ENCODE measurements around the gene ACIN1. TPM values are rescaled to one million over a fixed set of nuclear protein-coding genes. Genes with fewer than 3 reads are reported as not detected.

Gene ACIN1
- total RNA-seq, 4 donors from 2014 or later, result 89.6 to 124 (median 109) TPM

DNA sequence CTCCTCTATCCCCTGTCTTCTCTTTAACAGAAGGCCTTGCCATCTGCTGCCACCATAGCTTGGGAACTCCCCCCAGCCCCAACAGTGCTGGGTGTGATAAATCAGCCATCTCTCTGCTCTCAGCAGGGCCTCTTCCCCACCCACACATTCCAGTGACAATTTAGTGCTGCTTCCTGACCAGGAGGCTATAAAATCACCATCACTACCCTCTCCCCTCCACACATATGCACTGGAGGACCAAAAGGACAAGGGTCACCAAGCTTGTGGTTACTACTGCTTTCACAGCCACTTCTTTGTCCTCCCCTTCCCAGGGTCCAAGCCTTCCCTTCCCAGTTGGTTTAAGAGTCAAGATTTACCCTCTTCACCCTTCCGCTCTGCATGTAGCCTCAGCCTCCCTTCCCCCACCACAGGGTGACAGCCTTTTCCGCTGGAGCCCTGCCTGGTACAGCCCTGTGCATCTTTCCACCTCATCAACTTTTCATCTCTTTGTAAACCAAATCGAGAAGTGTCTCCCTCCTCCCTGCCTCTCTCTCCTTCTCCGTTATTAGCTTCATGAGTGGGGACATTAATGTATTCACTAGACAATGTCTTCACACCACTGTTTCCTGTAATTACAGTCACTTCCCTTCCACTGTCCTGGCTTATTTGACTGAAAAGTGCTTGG, 69.7 kb downstream of the ACIN1 start:
- TF ChIP-seq, protein P1, sequence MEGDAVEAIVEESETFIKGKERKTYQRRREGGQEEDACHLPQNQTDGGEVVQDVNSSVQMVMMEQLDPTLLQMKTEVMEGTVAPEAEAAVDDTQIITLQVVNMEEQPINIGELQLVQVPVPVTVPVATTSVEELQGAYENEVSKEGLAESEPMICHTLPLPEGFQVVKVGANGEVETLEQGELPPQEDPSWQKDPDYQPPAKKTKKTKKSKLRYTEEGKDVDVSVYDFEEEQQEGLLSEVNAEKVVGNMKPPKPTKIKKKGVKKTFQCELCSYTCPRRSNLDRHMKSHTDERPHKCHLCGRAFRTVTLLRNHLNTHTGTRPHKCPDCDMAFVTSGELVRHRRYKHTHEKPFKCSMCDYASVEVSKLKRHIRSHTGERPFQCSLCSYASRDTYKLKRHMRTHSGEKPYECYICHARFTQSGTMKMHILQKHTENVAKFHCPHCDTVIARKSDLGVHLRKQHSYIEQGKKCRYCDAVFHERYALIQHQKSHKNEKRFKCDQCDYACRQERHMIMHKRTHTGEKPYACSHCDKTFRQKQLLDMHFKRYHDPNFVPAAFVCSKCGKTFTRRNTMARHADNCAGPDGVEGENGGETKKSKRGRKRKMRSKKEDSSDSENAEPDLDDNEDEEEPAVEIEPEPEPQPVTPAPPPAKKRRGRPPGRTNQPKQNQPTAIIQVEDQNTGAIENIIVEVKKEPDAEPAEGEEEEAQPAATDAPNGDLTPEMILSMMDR (IDR thresholded peaks at IDR 0.05; ENCODE audit: low read depth), result no peak

DNA sequence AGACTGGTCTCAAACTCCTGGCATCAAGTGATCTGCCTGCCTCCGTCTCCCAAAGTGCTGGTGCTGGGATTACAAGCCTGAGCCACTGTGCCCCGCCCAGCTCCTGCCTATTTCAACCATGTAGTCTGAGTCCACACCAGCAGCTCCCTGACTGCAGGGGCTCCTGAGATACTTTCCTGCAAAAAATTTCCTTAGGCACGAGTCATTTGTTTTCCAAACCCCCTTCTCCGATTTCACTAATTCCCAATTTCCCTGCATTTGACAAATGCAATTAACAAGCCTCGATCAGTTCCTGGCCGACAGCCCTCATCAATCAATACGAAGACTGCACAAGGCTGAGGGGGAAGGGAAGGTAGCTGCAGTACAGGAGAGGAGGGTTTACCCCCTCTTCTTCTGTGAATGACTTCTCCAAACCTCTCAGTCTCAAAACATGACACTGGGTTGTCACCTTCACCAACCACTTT, 70.3 kb downstream of the ACIN1 start:
- TF ChIP-seq, protein P1 (IDR thresholded peaks at IDR 0.05; ENCODE audit: low read depth), result no peak

DNA sequence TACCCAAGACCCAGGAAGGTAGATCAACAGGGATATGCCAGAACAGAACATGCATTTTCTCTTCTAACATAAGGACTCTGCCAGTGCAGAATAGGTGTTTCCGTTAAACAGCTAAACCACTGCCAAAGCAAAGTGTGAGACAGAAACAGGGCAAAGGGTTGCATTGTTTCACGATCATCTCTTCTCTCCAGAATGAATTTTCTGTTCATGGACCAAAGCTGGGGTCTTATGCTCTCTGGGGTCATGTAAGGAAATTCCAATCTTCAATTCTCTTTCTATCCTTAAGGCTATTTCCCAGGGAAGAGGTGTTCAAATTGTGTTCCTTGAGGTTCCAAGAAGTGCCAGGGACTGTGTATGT, 71.2 kb downstream of the ACIN1 start:
- TF ChIP-seq, protein P1 (IDR thresholded peaks at IDR 0.05; ENCODE audit: low read depth), result no peak

DNA sequence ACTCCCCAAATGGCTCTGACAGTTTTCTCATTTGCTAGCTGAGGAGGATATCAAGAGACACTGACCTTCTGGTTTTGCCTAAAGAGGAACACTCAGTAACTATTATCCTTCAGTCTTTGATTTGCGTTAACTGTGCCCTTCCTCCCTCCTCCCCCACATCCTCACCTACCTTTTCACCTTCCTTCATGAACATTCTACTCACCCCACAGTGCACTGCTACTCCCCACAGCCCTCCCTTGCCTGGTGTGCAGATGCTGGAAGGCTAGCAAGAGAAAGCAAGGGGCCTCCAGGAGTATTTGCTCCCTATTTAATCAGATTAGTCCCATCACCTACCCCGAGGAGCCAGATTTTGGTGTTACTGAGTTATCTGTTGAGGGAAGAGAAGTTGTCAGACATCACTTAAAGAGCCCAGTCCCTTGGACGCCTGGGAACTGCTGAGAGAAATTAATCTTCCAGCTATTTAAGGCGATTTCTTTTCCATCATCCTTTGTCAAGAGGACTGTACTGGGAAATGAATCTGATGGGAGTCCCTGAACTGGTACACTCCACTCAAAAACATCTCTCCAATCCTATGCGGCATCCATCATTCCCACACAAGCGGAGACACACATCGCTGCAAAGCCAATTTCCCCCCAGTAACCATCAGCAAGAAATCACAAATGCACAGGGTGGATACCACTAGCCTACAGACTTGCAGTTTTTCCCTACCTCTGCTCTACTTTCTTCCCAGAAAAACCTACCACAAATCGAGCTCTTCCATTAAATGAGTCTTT, 71.7 kb downstream of the ACIN1 start:
- TF ChIP-seq, protein P1 (IDR thresholded peaks at IDR 0.05; ENCODE audit: low read depth), result no peak

DNA sequence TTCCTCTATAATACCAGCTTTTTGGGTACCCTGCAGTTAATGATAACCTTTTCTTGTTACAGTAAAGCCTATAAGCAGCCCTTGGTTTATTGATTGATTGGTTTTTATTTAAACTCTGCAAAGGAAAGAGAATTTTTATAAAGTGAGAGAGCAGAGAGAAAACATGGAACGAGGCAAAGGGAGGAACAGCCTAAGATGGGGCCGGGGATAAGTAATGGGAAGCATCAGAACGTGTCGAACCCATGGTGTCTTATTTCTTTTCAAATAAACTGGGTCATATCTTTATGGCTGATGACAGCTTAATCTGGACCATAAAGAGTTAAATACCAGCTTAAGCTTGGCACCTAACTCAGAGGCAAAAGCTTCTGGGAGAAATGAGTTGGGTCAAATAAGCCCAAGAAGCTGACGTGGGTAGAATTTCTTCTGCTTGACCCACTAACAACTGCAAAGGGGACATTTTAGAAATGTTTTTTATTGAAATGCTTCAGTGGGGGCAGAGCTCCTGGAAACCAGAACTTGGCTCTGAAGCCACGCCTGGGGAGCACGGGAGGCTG, 73.0 kb downstream of the ACIN1 start:
- TF ChIP-seq, protein P1 (IDR thresholded peaks at IDR 0.05; ENCODE audit: low read depth), result no peak

DNA sequence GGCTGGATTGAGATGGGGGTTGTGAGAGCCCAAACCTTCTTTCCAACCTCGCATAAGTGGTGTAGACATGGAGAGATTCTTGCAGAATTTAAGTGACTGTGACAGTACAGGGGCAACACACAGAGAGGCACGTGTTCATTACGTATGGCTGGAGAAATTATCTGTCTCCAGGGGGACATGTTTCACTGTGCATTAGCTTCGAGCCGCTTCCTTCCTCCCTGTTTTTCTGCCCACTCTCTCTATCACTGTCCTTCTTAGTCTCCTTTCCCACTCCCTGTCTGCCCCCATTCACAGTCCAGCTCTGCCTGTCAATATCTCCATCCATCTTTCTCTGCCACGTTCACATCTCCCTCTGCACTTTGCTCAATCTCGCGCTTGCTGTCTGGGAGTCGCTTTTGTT, 73.5 kb downstream of the ACIN1 start:
- TF ChIP-seq, protein P1 (IDR thresholded peaks at IDR 0.05; ENCODE audit: low read depth), result no peak
